Panc1 (cell line): ENCODE measurements around the gene SH3PXD2B. TPM values are rescaled to one million over a fixed set of nuclear protein-coding genes. Genes with fewer than 3 reads are reported as not detected.
A peak's percentile ranks its signal among the peaks of the same experiment; 100 is the strongest.

ENCODE experiments used
- ATAC-seq: fragments of 200-7000 bp; cut with Tn5 transposase; 2 replicates; pipeline ENCODE4 v1.9.1; 2020; ENCODE audit warnings: mild to moderate bottlenecking, moderate library complexity
- BruUV-seq: library from RNA; stranded (reverse); fragments of 400-500 nt; replicated peaks from 2 replicates; lab custom pipeline; 2021; lab: Mats Ljungman, UMichigan
- CTCF ChIA-PET: fragments of 300-600 bp; sonication (Branson Sonifier 250); formaldehyde crosslinking; loops from one replicate; lab custom pipeline; 2022; ENCODE audit warnings: antibody characterized with exemption; lab: Charles Lee
- POLR2A ChIA-PET: fragments of 300-600 bp; sonication (Branson Sonifier 250); formaldehyde crosslinking; loops from one replicate; lab custom pipeline; 2022; ENCODE audit warnings: antibody characterized with exemption; lab: Charles Lee
- DNase-seq: peaks from one replicate; pipeline ENCODE4 v3.0.0-alpha.2; 2010; ENCODE audit warnings: low read depth, low spot score
- H3K27ac ChIP-seq: 2 replicates; pipeline ENCODE4 v1.5.1; 2011; ENCODE audit warnings: mild to moderate bottlenecking, low read length, inconsistent platforms
- H3K27me3 ChIP-seq: fragments of 200-500 bp; sonication (Bioruptor generic); 2 replicates; pipeline ENCODE4 v1.6.0; 2014; ENCODE audit warnings: low read length, inconsistent platforms; ENCODE audit not compliant: control insufficient read depth, insufficient read depth
- H3K36me3 ChIP-seq: fragments of 200-500 bp; sonication (Bioruptor generic); 2 replicates; pipeline ENCODE4 v1.5.1; 2014; ENCODE audit warnings: inconsistent platforms, mild to moderate bottlenecking, low read length, moderate library complexity; ENCODE audit not compliant: control insufficient read depth, insufficient read depth
- H3K4me1 ChIP-seq: 2 replicates; pipeline ENCODE4 v1.5.1; 2011; ENCODE audit warnings: inconsistent platforms, mild to moderate bottlenecking, low read length, moderate library complexity; ENCODE audit not compliant: control insufficient read depth, insufficient read depth
- H3K4me3 ChIP-seq, 2 experiments: 2 replicates each; pipeline ENCODE4 v1.5.1; 2011 to 2012; ENCODE audit warnings: low read depth in 2 of 2, low read length in 2 of 2, mild to moderate bottlenecking in 2 of 2, inconsistent platforms in 1 of 2, moderate library complexity in 1 of 2
- H3K9me3 ChIP-seq: fragments of 200-500 bp; sonication (Bioruptor generic); 2 replicates; pipeline ENCODE4 v1.5.1; 2014; ENCODE audit warnings: low read depth, mild to moderate bottlenecking, inconsistent platforms, low read length, moderate library complexity; ENCODE audit not compliant: control insufficient read depth, insufficient read depth
- POLR2AphosphoS5 ChIP-seq: IDR thresholded peaks from 2 replicates; pipeline ENCODE4 v1.6.1; 2012; ENCODE audit warnings: mild to moderate bottlenecking, low read depth, low read length, moderate library complexity
- SIN3A ChIP-seq: IDR thresholded peaks from 2 replicates; pipeline ENCODE4 v1.6.1; 2012; ENCODE audit warnings: low read depth, mild to moderate bottlenecking, low read length, moderate library complexity, borderline replicate concordance; ENCODE audit not compliant: insufficient read depth
- TCF7L2 ChIP-seq: IDR thresholded peaks from 2 replicates; pipeline ENCODE4 v1.6.1; 2011; ENCODE audit warnings: mild to moderate bottlenecking, low read depth, low read length, inconsistent platforms
- in situ Hi-C: cut with HindIII; loops from 2 replicates; pipeline ENCODE4 v1.10.0; 2016; ENCODE audit warnings: low sequenced_read_pairs, low pct_unique_long_range_greater_than_20kb
- intact Hi-C: fragments of 100-400 bp; cut with micrococcal nuclease; formaldehyde crosslinking; loops from one replicate; pipeline ENCODE4 v1.10.0; 2022; ENCODE audit not compliant: unreplicated experiment
- total RNA-seq: library from RNA; stranded (reverse); gene quantifications from one replicate; pipeline ENCODE4 v1.2.1, GENCODE V29; 2021; ENCODE audit not compliant: unreplicated experiment
- TF ChIP-seq, protein P1 (sequence below), 2 experiments: IDR thresholded peaks; 2 replicates each; pipeline ENCODE4 v1.6.1; 2011 to 2012; ENCODE audit warnings: low read depth in 2 of 2, control low read depth in 1 of 2, low read length in 1 of 2, mild to moderate bottlenecking in 1 of 2, moderate library complexity in 1 of 2; ENCODE audit not compliant: insufficient read depth in 1 of 2
- TF ChIP-seq, protein P2 (sequence below): fragments of 450-650 bp; IDR thresholded peaks from 2 replicates; pipeline ENCODE4 v1.5.1; 2017; ENCODE audit warnings: mild to moderate bottlenecking

SH3PXD2B gene
- total RNA-seq, 1 experiment from 2014 or later, result 39.7 TPM

DNA sequence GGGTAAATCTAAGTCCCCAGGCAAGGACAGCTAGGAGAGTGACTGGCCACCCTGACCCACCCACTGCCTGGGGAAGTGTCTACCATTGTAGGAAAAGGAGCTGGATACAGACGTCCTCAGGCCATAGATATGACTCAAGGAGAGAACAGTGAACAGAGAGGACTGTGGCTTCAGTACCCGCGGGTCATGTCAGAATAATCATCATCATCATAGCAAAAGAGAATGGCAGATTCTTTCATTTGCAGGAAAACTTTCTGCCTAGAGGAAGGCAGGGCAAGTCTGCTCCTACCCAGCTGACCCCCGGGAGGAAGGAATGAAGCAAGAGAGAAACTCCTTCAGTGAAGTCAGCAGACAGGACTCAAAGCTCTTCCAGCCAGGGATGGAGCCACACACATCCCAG lies 118.6 kb downstream of the SH3PXD2B start:
- TF ChIP-seq TCF7L2 (no peak), POLR2AphosphoS5 (no peak), SIN3A (no peak)
- TF ChIP-seq, protein P1, sequence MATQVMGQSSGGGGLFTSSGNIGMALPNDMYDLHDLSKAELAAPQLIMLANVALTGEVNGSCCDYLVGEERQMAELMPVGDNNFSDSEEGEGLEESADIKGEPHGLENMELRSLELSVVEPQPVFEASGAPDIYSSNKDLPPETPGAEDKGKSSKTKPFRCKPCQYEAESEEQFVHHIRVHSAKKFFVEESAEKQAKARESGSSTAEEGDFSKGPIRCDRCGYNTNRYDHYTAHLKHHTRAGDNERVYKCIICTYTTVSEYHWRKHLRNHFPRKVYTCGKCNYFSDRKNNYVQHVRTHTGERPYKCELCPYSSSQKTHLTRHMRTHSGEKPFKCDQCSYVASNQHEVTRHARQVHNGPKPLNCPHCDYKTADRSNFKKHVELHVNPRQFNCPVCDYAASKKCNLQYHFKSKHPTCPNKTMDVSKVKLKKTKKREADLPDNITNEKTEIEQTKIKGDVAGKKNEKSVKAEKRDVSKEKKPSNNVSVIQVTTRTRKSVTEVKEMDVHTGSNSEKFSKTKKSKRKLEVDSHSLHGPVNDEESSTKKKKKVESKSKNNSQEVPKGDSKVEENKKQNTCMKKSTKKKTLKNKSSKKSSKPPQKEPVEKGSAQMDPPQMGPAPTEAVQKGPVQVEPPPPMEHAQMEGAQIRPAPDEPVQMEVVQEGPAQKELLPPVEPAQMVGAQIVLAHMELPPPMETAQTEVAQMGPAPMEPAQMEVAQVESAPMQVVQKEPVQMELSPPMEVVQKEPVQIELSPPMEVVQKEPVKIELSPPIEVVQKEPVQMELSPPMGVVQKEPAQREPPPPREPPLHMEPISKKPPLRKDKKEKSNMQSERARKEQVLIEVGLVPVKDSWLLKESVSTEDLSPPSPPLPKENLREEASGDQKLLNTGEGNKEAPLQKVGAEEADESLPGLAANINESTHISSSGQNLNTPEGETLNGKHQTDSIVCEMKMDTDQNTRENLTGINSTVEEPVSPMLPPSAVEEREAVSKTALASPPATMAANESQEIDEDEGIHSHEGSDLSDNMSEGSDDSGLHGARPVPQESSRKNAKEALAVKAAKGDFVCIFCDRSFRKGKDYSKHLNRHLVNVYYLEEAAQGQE (IDR thresholded peaks at IDR 0.05; ENCODE audit: insufficient read depth in 1 of 2, low read depth in 2 of 2, low read length in 1 of 2), result no peak
- TF ChIP-seq, protein P2, sequence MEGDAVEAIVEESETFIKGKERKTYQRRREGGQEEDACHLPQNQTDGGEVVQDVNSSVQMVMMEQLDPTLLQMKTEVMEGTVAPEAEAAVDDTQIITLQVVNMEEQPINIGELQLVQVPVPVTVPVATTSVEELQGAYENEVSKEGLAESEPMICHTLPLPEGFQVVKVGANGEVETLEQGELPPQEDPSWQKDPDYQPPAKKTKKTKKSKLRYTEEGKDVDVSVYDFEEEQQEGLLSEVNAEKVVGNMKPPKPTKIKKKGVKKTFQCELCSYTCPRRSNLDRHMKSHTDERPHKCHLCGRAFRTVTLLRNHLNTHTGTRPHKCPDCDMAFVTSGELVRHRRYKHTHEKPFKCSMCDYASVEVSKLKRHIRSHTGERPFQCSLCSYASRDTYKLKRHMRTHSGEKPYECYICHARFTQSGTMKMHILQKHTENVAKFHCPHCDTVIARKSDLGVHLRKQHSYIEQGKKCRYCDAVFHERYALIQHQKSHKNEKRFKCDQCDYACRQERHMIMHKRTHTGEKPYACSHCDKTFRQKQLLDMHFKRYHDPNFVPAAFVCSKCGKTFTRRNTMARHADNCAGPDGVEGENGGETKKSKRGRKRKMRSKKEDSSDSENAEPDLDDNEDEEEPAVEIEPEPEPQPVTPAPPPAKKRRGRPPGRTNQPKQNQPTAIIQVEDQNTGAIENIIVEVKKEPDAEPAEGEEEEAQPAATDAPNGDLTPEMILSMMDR, result no peak
- BruUV-seq, result no TSS peak
- H3K4me1 ChIP-seq, result no peaks in the 10 kb centered on the region; the same call in 1 of the 2 replicates
- H3K9me3 ChIP-seq, result no peaks in the 10 kb centered on the region
- intact Hi-C loops, result no loop called here
- DNase-seq, result no peak
- H3K4me3 ChIP-seq, result no peak overlapping the region
- no peaks in the 10 kb centered on the region for H3K36me3 ChIP-seq
- ChIA-PET POLR2A (interaction anchor here (0.5 kb wide), 1 partner anchor 21 kb away, joined by 12 read pairs; no protein-coding TSS in a partner anchor), CTCF (no interaction called here)
- no peak for ATAC-seq
- H3K27ac ChIP-seq, result peak overlapping the region; percentile 39; the same call in 1 of the 2 replicates
- in situ Hi-C loops, result no loop called here
- H3K27me3 ChIP-seq, result no peaks in the 10 kb centered on the region

DNA sequence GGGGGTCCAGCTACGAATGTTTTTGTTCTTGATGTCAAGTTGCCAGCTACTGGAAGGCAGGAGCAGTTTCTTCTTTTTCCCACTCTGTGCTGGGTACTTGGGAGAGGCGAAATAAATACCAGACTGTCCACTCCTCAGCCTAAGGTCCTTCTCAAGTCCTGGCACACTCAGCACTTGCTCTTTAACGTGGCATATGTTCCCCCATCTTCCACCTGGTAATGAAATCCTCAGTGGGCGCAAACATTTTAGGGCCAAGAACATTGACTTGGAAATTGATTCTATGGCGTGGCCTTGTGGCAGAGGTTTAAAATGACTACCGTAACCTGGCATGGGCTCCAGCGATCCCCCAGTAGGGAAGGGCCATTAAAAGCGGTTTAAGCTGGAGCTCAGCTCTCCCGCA lies 119.7 kb downstream of the SH3PXD2B start:
- DNase-seq, result no peak
- TF ChIP-seq SIN3A (no peak), POLR2AphosphoS5 (no peak), TCF7L2 (no peak)
- TF ChIP-seq, protein P1 (IDR thresholded peaks at IDR 0.05; ENCODE audit: insufficient read depth in 1 of 2, low read depth in 2 of 2, low read length in 1 of 2), result no peak
- H3K27ac ChIP-seq, result no peak overlapping the region
- no peaks in the 10 kb centered on the region for H3K9me3 ChIP-seq
- no peak overlapping the region for H3K4me3 ChIP-seq
- no peak for ATAC-seq
- H3K36me3 ChIP-seq, result no peaks in the 10 kb centered on the region
- H3K27me3 ChIP-seq, result no peaks in the 10 kb centered on the region
- ChIA-PET POLR2A (no interaction called here), CTCF (no interaction called here)
- in situ Hi-C loops, result no loop called here
- BruUV-seq, result no TSS peak
- no peaks in the 10 kb centered on the region; the same call in 1 of the 2 replicates for H3K4me1 ChIP-seq
- intact Hi-C loops, result no loop called here
